A549 (cell line): Measurements from ENCODE around the gene RAET1E. TPM values are rescaled to one million over a fixed set of nuclear protein-coding genes. Genes with fewer than 3 reads are reported as not detected.
"Not testable (repeated sequence)": the region's sequence is repeated elsewhere in the genome, so short reads cannot be mapped to it uniquely, and the experiment has no call there.

ENCODE experiments used
- ATAC-seq, 2 experiments: fragments of 200-7000 bp in 1 of 2; fragments of >200 bp in 1 of 2; cut with Nextera tagmentation in 1 of 2; cut with Tn5 transposase in 1 of 2; 3 replicates each; pipeline versions ENCODE4 v1.8.0 to v1.9.1; 2018 to 2020; ENCODE audit warnings: mild to moderate bottlenecking in 1 of 2, moderate library complexity in 1 of 2
- CTCF ChIA-PET: fragments of 300-600 bp; sonication (Branson Sonifier 250); formaldehyde crosslinking; extraction: SDS; loops from one replicate; lab custom pipeline; 2021; ENCODE audit warnings: antibody characterized with exemption, inconsistent platforms; lab: Yijun Ruan, JAX
- POLR2A ChIA-PET: fragments of 350-600 bp; formaldehyde crosslinking; extraction: SDS; loops from one replicate; lab custom pipeline; 2021; ENCODE audit warnings: antibody characterized with exemption, inconsistent platforms; lab: Yijun Ruan, JAX
- DNase-seq, 2 experiments: peaks; one replicate each; pipeline versions ENCODE4 v3.0.0 to v3.0.0-alpha.2; 2011 to 2016; ENCODE audit warnings: low read depth in 1 of 2, low spot score in 1 of 2
- FAIRE-seq: peaks from 2 replicates; lab custom pipeline; 2011; peaks lifted over from hg19 to GRCh38; lab: Jason Lieb, UNC
- H3K27ac ChIP-seq, 2 experiments: fragments of >200 bp; sonication (Bioruptor Twin); formaldehyde crosslinking; 3 replicates each; pipeline ENCODE4 v1.5.1; 2016 to 2017
- H3K4me1 ChIP-seq: fragments of >200 bp; sonication (Bioruptor Twin); formaldehyde crosslinking; 3 replicates; pipeline ENCODE4 v1.6.1; 2016
- H3K4me2 ChIP-seq: fragments of >200 bp; sonication (Bioruptor Twin); formaldehyde crosslinking; 3 replicates; pipeline ENCODE4 v1.6.1; 2016
- H3K4me3 ChIP-seq: fragments of >200 bp; sonication (Bioruptor Twin); formaldehyde crosslinking; 3 replicates; pipeline ENCODE4 v1.5.1; 2016
- H3K9me3 ChIP-seq: fragments of >200 bp; sonication (Bioruptor Twin); formaldehyde crosslinking; 3 replicates; pipeline ENCODE4 v1.6.1; 2016
- BCL3 ChIP-seq: fragments of >200 bp; sonication (Bioruptor Twin); formaldehyde crosslinking; IDR thresholded peaks from 3 replicates; pipeline ENCODE4 v1.6.1; 2016
- BHLHE40 ChIP-seq: IDR thresholded peaks from 2 replicates; pipeline ENCODE4 v1.6.1; 2012; ENCODE audit warnings: low read depth, low read length, inconsistent platforms
- CHD4 ChIP-seq: fragments of 200-600 bp; sonication (generic); IDR thresholded peaks from 2 replicates; pipeline ENCODE4 v1.6.1; 2016; ENCODE audit warnings: antibody characterized with exemption, mild to moderate bottlenecking, borderline replicate concordance
- CTCF ChIP-seq: fragments of >200 bp; sonication (Bioruptor Twin); formaldehyde crosslinking; IDR thresholded peaks from 3 replicates; pipeline ENCODE4 v1.5.1; 2016
- E2F6 ChIP-seq: IDR thresholded peaks from 2 replicates; pipeline ENCODE4 v1.6.1; 2012; ENCODE audit warnings: low read depth, borderline replicate concordance
- EHMT2 ChIP-seq: fragments of 200-600 bp; sonication (generic); IDR thresholded peaks from 2 replicates; pipeline ENCODE4 v1.6.1; 2016; ENCODE audit warnings: antibody characterized with exemption, low read depth, mild to moderate bottlenecking, moderate library complexity
- EP300 ChIP-seq, 2 experiments: fragments of >200 bp; sonication (Bioruptor Twin); formaldehyde crosslinking; IDR thresholded peaks; 2 replicates in 1 of 2; 3 replicates in 1 of 2; pipeline ENCODE4 v1.6.1; 2016 to 2017
- FOXS1 ChIP-seq: fragments of 250-450 bp; sonication (Bioruptor Pico); IDR thresholded peaks from 2 replicates; pipeline ENCODE4 v1.5.0; 2020; ENCODE audit warnings: mild to moderate bottlenecking, moderate library complexity
- HOXA7 ChIP-seq: fragments of 250-450 bp; sonication (Bioruptor Pico); IDR thresholded peaks from 2 replicates; pipeline ENCODE4 v1.5.0; 2020; ENCODE audit warnings: mild to moderate bottlenecking, moderate library complexity
- HOXB13 ChIP-seq: fragments of 250-450 bp; sonication (Bioruptor Pico); IDR thresholded peaks from 2 replicates; pipeline ENCODE4 v1.5.0; 2020; ENCODE audit warnings: low read depth, mild to moderate bottlenecking, moderate library complexity
- MAFK ChIP-seq: fragments of 450-650 bp; IDR thresholded peaks from 2 replicates; pipeline ENCODE4 v1.6.1; 2014; ENCODE audit not compliant: partially characterized antibody
- MYC ChIP-seq: IDR thresholded peaks from 2 replicates; pipeline ENCODE4 v1.6.1; 2012; ENCODE audit warnings: mild to moderate bottlenecking, inconsistent platforms, low read length, improper control_type of control experiment, borderline replicate concordance
- POLR2A ChIP-seq: IDR thresholded peaks from 2 replicates; pipeline ENCODE4 v1.6.1; 2012; ENCODE audit warnings: mild to moderate bottlenecking, low read length
- POLR2AphosphoS2 ChIP-seq: conservative IDR thresholded peaks from 2 replicates; pipeline ENCODE4 v1.6.1; 2012; ENCODE audit warnings: low read length, improper control_type of control experiment, inconsistent platforms
- RAD21 ChIP-seq, 2 experiments: fragments of >200 bp in 1 of 2; sonication (Bioruptor Twin) in 1 of 2; formaldehyde crosslinking in 1 of 2; IDR thresholded peaks in 1 of 2; conservative IDR thresholded peaks in 1 of 2; 2 replicates in 1 of 2; 3 replicates in 1 of 2; pipeline ENCODE4 v1.6.1; 2012 to 2018; ENCODE audit warnings: inconsistent platforms in 1 of 2
- RARB ChIP-seq: fragments of 250-450 bp; sonication (Bioruptor Pico); IDR thresholded peaks from 2 replicates; pipeline ENCODE4 v1.8.0; 2021; ENCODE audit warnings: mild to moderate bottlenecking, moderate library complexity
- RCOR1 ChIP-seq: fragments of 150-350 bp; IDR thresholded peaks from 2 replicates; pipeline ENCODE4 v1.6.1; 2014; ENCODE audit warnings: antibody characterized with exemption, low read length, low read depth
- SREBF2 ChIP-seq: fragments of 450-650 bp; IDR thresholded peaks from 2 replicates; pipeline ENCODE4 v1.6.1; 2014; ENCODE audit warnings: mild to moderate bottlenecking, moderate library complexity
- ZC3H11A ChIP-seq: fragments of 450-650 bp; IDR thresholded peaks from 2 replicates; pipeline ENCODE4 v1.6.1; 2014; ENCODE audit warnings: antibody characterized with exemption, mild to moderate bottlenecking
- ZNF302 ChIP-seq: fragments of 250-450 bp; sonication (Bioruptor Pico); IDR thresholded peaks from 2 replicates; pipeline ENCODE4 v1.9.0; 2021; ENCODE audit warnings: inconsistent platforms, mild to moderate bottlenecking, moderate library complexity
- ZSCAN20 ChIP-seq: fragments of 250-450 bp; sonication (Bioruptor Pico); IDR thresholded peaks from 2 replicates; pipeline ENCODE4 v1.8.0; 2022; ENCODE audit warnings: mild to moderate bottlenecking, moderate library complexity
- WGBS: methylation state at CpG from one replicate; pipeline ENCODE4 v1.1.6; 2017; ENCODE audit errors: missing lambda C conversion rate; 5-methylcytosine and 5-hydroxymethylcytosine counted together
- polyA plus RNA-seq, 4 experiments: library from polyadenylated mRNA; depleted of rRNA in 3 of 4; stranded (reverse); fragments of >200 nt; fragmentation: RNase III in 1 of 4; extraction: RNeasy Plus Mini Kit Qiagen cat#74134 plus additional on column Dnase treatment in 1 of 4; gene quantifications; 2 replicates in 3 of 4; 3 replicates in 1 of 4; pipeline ENCODE4 v1.2.3, GENCODE V29; 2011 to 2017
- TF ChIP-seq, protein P1 (sequence below): IDR thresholded peaks from 2 replicates; pipeline ENCODE4 v1.6.1; 2012
- TF ChIP-seq, protein P2 (sequence below): fragments of 250-450 bp; sonication (Bioruptor Pico); IDR thresholded peaks from 2 replicates; pipeline ENCODE4 v1.5.0; 2020; ENCODE audit warnings: low read depth, mild to moderate bottlenecking, moderate library complexity

RAET1E gene
- polyA plus RNA-seq, 2 of the 4 experiments (the other 2 are of a cell fraction) = 2.8 to 4.5 TPM

- no peak for FAIRE-seq
- CTCF ChIA-PET = interaction anchor here (1.0 to 1.1 kb wide), 4 partner anchors 28 to 88 kb away, joined by 3 to 6 read pairs (median 3); no protein-coding TSS in a partner anchor
Measured at GRCh38 chr6:149922642-149923326, 24.9 kb upstream of the RAET1E start, which contains the start of gene RAET1G. Gene RAET1G (minus strand): TSS chr6:149923121. CDS start chr6:149923010, 111 bp downstream.

GRCh38 chr6:149922091-149922490, 24.2 kb upstream of the RAET1E start:
- FAIRE-seq, POLR2A ChIA-PET, DNase-seq, H3K9me3 ChIP-seq, ATAC-seq: not testable (repeated sequence)
- Histone ChIP-seq H3K4me2 (peak overlapping the region; percentile 79), H3K27ac (peak overlapping the region in 1 of 2 experiments; percentile 85; a peak in 3 of 6 replicates), H3K4me3 (peak overlapping the region; percentile 65), H3K4me1 (peaks cover 11% of the 10 kb centered on the region; the same call in 1 of the 3 replicates)
- CTCF ChIA-PET = interaction anchor here (1.0 to 1.1 kb wide), 4 partner anchors 27 to 87 kb away, joined by 3 to 6 read pairs (median 3); no protein-coding TSS in a partner anchor
- 92% methylated on average over 5 of the region's 5 CpGs for WGBS

More at GRCh38 chr6:149922642-149923326, 24.9 kb upstream of the RAET1E start, which contains the start of gene RAET1G:
- peaks cover 11% of the 10 kb centered on the region; the same call in 1 of the 3 replicates for H3K4me1 ChIP-seq
- ATAC-seq (peak; percentile 90 to 92), DNase-seq (peak; percentile 81 to 87)
- H3K4me2 ChIP-seq = peak within 1 kb of the TSS; percentile 79
- peak within 1 kb of the TSS; percentile 56 to 85; a peak in 5 of 6 replicates for H3K27ac ChIP-seq
- peak within 1 kb of the TSS; percentile 65 for H3K4me3 ChIP-seq
- no peaks in the 10 kb centered on the region for H3K9me3 ChIP-seq
- WGBS = 1% methylated on average over 7 of the region's 40 CpGs
- no peak for TF ChIP-seq RCOR1
- no peak for TF ChIP-seq ZSCAN20 (CRISPR knock-in tag)
- TF ChIP-seq FOXS1 = no peak
- TF ChIP-seq HOXA7 (CRISPR knock-in tag) = no peak
- 0 out of 3 replicates have a peak, but pooled peaks have one; percentile 6 for TF ChIP-seq CTCF
- TF ChIP-seq E2F6 = no peak
- peak; percentile 37; the same call in 1 of the 2 replicates for TF ChIP-seq POLR2A
- POLR2A ChIA-PET = no interaction called here

- 57% methylated on average over 1 of the region's 6 CpGs for WGBS
- POLR2A ChIA-PET = no interaction called here
- DNase-seq (no peak), ATAC-seq (no peak), FAIRE-seq (no peak)
- H3K27ac ChIP-seq = no peak overlapping the region
- H3K9me3 ChIP-seq = no peaks in the 10 kb centered on the region
- H3K4me3 ChIP-seq = no peak overlapping the region
- peaks cover 11% of the 10 kb centered on the region; the same call in 1 of the 3 replicates for H3K4me1 ChIP-seq
- CTCF ChIA-PET = interaction anchor here (1.4 kb wide), 1 partner anchor 81 kb away, joined by 4 read pairs; no protein-coding TSS in a partner anchor
- peak overlapping the region; percentile 79; the same call in 1 of the 3 replicates for H3K4me2 ChIP-seq
- TF ChIP-seq HOXB13 (no peak), RARB (CRISPR knock-in tag) (no peak), SREBF2 (no peak), POLR2A (no peak), BHLHE40 (no peak)
Measured at GRCh38 chr6:149921361-149921760, 23.4 kb upstream of the RAET1E start.

GRCh38 chr6:149919834-149920225, 21.9 kb upstream of the RAET1E start:
- no peak for FAIRE-seq
- no peak overlapping the region for H3K4me2 ChIP-seq
- no peak overlapping the region for H3K4me3 ChIP-seq
- ATAC-seq = no peak
- H3K27ac ChIP-seq = no peak overlapping the region
- POLR2A ChIA-PET = no interaction called here
- WGBS = 50% methylated on average over 3 of the region's 4 CpGs
- no peaks in the 10 kb centered on the region for H3K9me3 ChIP-seq
- no peak for DNase-seq
- CTCF ChIA-PET = interaction anchor here (1.1 kb wide), 1 partner anchor 160 kb away, joined by 3 read pairs; no protein-coding TSS in a partner anchor
- H3K4me1 ChIP-seq = 0 out of 3 replicates have a peak, but pooled peaks cover 5% of the 10 kb centered on the region
- no peak for TF ChIP-seq EP300 (IDR thresholded peaks at IDR 0.05)
- TF ChIP-seq, protein P1, sequence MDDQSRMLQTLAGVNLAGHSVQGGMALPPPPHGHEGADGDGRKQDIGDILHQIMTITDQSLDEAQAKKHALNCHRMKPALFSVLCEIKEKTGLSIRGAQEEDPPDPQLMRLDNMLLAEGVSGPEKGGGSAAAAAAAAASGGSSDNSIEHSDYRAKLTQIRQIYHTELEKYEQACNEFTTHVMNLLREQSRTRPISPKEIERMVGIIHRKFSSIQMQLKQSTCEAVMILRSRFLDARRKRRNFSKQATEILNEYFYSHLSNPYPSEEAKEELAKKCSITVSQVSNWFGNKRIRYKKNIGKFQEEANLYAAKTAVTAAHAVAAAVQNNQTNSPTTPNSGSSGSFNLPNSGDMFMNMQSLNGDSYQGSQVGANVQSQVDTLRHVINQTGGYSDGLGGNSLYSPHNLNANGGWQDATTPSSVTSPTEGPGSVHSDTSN = no peak
- TF ChIP-seq BCL3 = no peak
- TF ChIP-seq EHMT2 = no peak
- TF ChIP-seq ZC3H11A = no peak
- no peak for TF ChIP-seq CHD4
- TF ChIP-seq ZNF302 = no peak
- no peak for TF ChIP-seq FOXS1
- TF ChIP-seq POLR2AphosphoS2 = no peak
- TF ChIP-seq ZSCAN20 (CRISPR knock-in tag) = no peak
- no peak for TF ChIP-seq MYC
- TF ChIP-seq RAD21 (conservative IDR thresholded peaks at IDR 0.05 in 1 of 2, IDR thresholded peaks at IDR 0.05 in 1 of 2) = no peak
- TF ChIP-seq, protein P2, sequence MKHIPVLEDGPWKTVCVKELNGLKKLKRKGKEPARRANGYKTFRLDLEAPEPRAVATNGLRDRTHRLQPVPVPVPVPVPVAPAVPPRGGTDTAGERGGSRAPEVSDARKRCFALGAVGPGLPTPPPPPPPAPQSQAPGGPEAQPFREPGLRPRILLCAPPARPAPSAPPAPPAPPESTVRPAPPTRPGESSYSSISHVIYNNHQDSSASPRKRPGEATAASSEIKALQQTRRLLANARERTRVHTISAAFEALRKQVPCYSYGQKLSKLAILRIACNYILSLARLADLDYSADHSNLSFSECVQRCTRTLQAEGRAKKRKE = no peak
- no peak for TF ChIP-seq MAFK
